ENCODE data around the gene PDE6B.
A peak's percentile ranks its signal among the peaks of the same experiment; 100 is the strongest.

PDE6B gene

GRCh38 chr4:601612-602558, 23.5 kb upstream of the PDE6B start:
- no peak for DNase-seq

GRCh38 chr4:602559-602942, 22.8 kb upstream of the PDE6B start:
- peak; percentile 38 for DNase-seq

- no peak for DNase-seq
Observed at GRCh38 chr4:604131-604530, 21.2 kb upstream of the PDE6B start.

- no peak for DNase-seq
Observed at GRCh38 chr4:605702-606425, 19.5 kb upstream of the PDE6B start.

- no peak for DNase-seq
Observed at GRCh38 chr4:608236-608635, 17.1 kb upstream of the PDE6B start.

- no peak for DNase-seq
Observed at GRCh38 chr4:609400-610050, 15.8 kb upstream of the PDE6B start.

GRCh38 chr4:610411-611261, 14.7 kb upstream of the PDE6B start:
- DNase-seq = no peak

- no peak for DNase-seq
Observed at GRCh38 chr4:612052-612748, 13.2 kb upstream of the PDE6B start.

GRCh38 chr4:612749-613125, 12.6 kb upstream of the PDE6B start:
- DNase-seq = no peak

- no peak for DNase-seq
Observed at GRCh38 chr4:613126-613525, 12.2 kb upstream of the PDE6B start.

- no peak for DNase-seq
Observed at GRCh38 chr4:616091-616490, 9.3 kb upstream of the PDE6B start.

GRCh38 chr4:616911-617643, 8.3 kb upstream of the PDE6B start:
- no peak for DNase-seq

GRCh38 chr4:617644-618641, 7.4 kb upstream of the PDE6B start:
- no peak for DNase-seq

GRCh38 chr4:620201-620600, 5.2 kb upstream of the PDE6B start:
- no peak for DNase-seq

- no peak for DNase-seq
Observed at GRCh38 chr4:620851-621261, 4.5 kb upstream of the PDE6B start.

- no peak for DNase-seq
Observed at GRCh38 chr4:621296-622070, 3.9 kb upstream of the PDE6B start.

GRCh38 chr4:622071-622995, 3.0 kb upstream of the PDE6B start:
- DNase-seq = no peak

Data from NCI-H526 treated with DMSO at 0.1 percent for 48 hours (cell line).